ENCODE data around the gene CDK18. TPM values are rescaled to one million over a fixed set of nuclear protein-coding genes. Genes with fewer than 3 reads are reported as not detected.

Gene CDK18
- total and polyA plus RNA-seq, 4 donors, result 2.4 to 3.7 (median 3.1) TPM

DNA sequence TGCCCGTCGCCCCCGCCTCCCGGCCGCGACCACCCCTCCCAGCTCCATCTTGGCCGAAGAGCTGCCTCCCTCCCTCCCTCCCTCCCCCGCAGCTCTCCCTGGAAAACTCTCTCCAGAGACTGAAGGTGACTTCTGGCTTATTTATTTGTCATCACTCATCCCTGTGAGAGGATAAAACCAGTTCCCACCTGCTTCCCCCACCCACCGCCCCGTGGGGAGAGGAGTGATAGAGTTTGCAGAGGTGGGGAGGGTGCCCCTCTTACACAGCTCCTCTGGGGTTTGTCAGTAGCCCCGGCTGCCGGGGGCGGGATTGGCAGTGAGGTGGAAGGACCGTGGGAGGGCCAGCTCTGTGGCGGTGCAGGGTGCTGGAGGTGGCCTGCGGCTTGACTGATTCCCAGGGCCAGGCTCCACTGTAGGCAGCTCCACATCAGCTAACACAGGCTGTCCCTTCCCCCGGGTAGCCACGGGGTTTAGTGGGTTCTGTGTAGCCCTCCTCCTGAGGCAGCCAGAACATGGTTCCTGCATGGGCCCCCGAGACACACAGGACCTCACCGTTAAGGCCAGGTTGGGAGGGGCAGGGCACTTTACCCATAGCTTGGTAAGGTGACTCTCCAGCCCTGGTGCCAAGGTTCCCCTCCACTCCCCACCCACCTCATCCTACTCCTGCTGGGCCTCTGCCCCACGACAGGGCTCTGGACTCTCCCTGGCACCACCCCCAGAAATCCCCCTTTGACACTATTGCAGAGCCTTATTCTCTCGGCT lies 65.1 kb downstream of the CDK18 start:
- no peaks in the 10 kb centered on the region for H3K9me3 ChIP-seq (ENCODE audit: control insufficient read depth in 4 of 4, low read length in 3 of 4)
- no peak overlapping the region for H3K9ac ChIP-seq (ENCODE audit: low read depth in 1 of 2, low read length in 2 of 2)
- H3K27me3 ChIP-seq (ENCODE audit: control insufficient read depth in 4 of 4, insufficient read depth in 4 of 4, low read length in 3 of 4), result peaks cover 0 to 6% (median 2%) of the 10 kb centered on the region in 4 donors
- no peak overlapping the region for H3K27ac ChIP-seq (ENCODE audit: low read depth in 1 of 2, low read length in 2 of 2)
- TF ChIP-seq, protein P1, sequence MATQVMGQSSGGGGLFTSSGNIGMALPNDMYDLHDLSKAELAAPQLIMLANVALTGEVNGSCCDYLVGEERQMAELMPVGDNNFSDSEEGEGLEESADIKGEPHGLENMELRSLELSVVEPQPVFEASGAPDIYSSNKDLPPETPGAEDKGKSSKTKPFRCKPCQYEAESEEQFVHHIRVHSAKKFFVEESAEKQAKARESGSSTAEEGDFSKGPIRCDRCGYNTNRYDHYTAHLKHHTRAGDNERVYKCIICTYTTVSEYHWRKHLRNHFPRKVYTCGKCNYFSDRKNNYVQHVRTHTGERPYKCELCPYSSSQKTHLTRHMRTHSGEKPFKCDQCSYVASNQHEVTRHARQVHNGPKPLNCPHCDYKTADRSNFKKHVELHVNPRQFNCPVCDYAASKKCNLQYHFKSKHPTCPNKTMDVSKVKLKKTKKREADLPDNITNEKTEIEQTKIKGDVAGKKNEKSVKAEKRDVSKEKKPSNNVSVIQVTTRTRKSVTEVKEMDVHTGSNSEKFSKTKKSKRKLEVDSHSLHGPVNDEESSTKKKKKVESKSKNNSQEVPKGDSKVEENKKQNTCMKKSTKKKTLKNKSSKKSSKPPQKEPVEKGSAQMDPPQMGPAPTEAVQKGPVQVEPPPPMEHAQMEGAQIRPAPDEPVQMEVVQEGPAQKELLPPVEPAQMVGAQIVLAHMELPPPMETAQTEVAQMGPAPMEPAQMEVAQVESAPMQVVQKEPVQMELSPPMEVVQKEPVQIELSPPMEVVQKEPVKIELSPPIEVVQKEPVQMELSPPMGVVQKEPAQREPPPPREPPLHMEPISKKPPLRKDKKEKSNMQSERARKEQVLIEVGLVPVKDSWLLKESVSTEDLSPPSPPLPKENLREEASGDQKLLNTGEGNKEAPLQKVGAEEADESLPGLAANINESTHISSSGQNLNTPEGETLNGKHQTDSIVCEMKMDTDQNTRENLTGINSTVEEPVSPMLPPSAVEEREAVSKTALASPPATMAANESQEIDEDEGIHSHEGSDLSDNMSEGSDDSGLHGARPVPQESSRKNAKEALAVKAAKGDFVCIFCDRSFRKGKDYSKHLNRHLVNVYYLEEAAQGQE (IDR thresholded peaks at IDR 0.05), result no peak
- TF ChIP-seq SP1 (IDR thresholded peaks at IDR 0.05), result no peak
- no peak for TF ChIP-seq FOXA1 (IDR thresholded peaks at IDR 0.05)
- TF ChIP-seq RAD21 (IDR thresholded peaks at IDR 0.05), result no peak
- TF ChIP-seq HNF4G (IDR thresholded peaks at IDR 0.05), result no peak
- TF ChIP-seq FOXA2 (IDR thresholded peaks at IDR 0.05), result no peak
- no peak for TF ChIP-seq TAF1 (conservative IDR thresholded peaks at IDR 0.05)
- H3K36me3 ChIP-seq (ENCODE audit: control insufficient read depth in 4 of 4, insufficient read depth in 3 of 4, low read depth in 1 of 4, low read length in 3 of 4), result no peaks in the 10 kb centered on the region
- 23% methylated on average over 22 of the region's 22 CpGs for WGBS
- H3K4me1 ChIP-seq (ENCODE audit: control insufficient read depth in 4 of 4, insufficient read depth in 4 of 4, low read length in 3 of 4), result peaks cover 0 to 4% (median 1%) of the 10 kb centered on the region in 4 donors
- DNase-seq (ENCODE audit: low spot score), result no peak
- H3K4me3 ChIP-seq (ENCODE audit: low read depth in 1 of 3, low read length in 3 of 3), result no peak overlapping the region

DNA sequence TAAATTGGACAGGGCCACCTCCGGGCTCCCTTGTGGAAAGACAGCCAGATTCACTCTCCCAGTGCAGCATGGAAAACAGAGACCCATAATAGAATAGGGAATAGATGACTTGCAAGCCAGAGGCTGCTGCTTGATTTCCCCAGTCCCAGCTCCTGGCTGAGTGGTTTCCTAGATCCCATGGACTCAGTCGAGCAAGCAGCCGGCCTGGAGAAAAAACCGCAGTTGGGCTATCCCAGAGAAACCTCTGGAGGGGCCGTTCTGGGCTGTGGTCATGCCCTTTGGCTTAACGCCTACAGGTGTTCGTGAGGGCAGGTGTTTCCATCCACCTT lies 65.7 kb downstream of the CDK18 start:
- H3K9ac ChIP-seq (ENCODE audit: low read depth in 1 of 2, low read length in 2 of 2), result no peak overlapping the region
- H3K4me3 ChIP-seq (ENCODE audit: low read depth in 1 of 3, low read length in 3 of 3), result no peak overlapping the region
- peaks cover 0 to 4% (median 1%) of the 10 kb centered on the region in 4 donors for H3K4me1 ChIP-seq (ENCODE audit: control insufficient read depth in 4 of 4, insufficient read depth in 4 of 4, low read length in 3 of 4)
- no peaks in the 10 kb centered on the region for H3K9me3 ChIP-seq (ENCODE audit: control insufficient read depth in 4 of 4, low read length in 3 of 4)
- DNase-seq (ENCODE audit: low spot score), result no peak
- H3K27ac ChIP-seq (ENCODE audit: low read depth in 1 of 2, low read length in 2 of 2), result no peak overlapping the region
- H3K36me3 ChIP-seq (ENCODE audit: control insufficient read depth in 4 of 4, insufficient read depth in 3 of 4, low read depth in 1 of 4, low read length in 3 of 4), result no peaks in the 10 kb centered on the region
- WGBS, result 79% methylated on average over 7 of the region's 7 CpGs
- peaks cover 0 to 6% (median 2%) of the 10 kb centered on the region in 4 donors for H3K27me3 ChIP-seq (ENCODE audit: control insufficient read depth in 4 of 4, insufficient read depth in 4 of 4, low read length in 3 of 4)
- TF ChIP-seq, protein P2, sequence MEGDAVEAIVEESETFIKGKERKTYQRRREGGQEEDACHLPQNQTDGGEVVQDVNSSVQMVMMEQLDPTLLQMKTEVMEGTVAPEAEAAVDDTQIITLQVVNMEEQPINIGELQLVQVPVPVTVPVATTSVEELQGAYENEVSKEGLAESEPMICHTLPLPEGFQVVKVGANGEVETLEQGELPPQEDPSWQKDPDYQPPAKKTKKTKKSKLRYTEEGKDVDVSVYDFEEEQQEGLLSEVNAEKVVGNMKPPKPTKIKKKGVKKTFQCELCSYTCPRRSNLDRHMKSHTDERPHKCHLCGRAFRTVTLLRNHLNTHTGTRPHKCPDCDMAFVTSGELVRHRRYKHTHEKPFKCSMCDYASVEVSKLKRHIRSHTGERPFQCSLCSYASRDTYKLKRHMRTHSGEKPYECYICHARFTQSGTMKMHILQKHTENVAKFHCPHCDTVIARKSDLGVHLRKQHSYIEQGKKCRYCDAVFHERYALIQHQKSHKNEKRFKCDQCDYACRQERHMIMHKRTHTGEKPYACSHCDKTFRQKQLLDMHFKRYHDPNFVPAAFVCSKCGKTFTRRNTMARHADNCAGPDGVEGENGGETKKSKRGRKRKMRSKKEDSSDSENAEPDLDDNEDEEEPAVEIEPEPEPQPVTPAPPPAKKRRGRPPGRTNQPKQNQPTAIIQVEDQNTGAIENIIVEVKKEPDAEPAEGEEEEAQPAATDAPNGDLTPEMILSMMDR (IDR thresholded peaks at IDR 0.05; ENCODE audit: low read depth, low read length, missing input control), result no peak
- TF ChIP-seq SP1 (IDR thresholded peaks at IDR 0.05) (no peak), YY1 (IDR thresholded peaks at IDR 0.05) (no peak), HNF4G (IDR thresholded peaks at IDR 0.05) (no peak), RAD21 (IDR thresholded peaks at IDR 0.05) (no peak), HNF4A (conservative IDR thresholded peaks at IDR 0.05) (no peak), FOXA2 (IDR thresholded peaks at IDR 0.05) (no peak), EGR1 (IDR thresholded peaks at IDR 0.05; ENCODE audit: low read depth in 2 of 2) (no peak), GABPA (IDR thresholded peaks at IDR 0.05 in 1 of 2, conservative IDR thresholded peaks at IDR 0.05 in 1 of 2) (no peak), TAF1 (conservative IDR thresholded peaks at IDR 0.05) (no peak), RXRA (IDR thresholded peaks at IDR 0.05) (no peak)
- TF ChIP-seq, protein P3, sequence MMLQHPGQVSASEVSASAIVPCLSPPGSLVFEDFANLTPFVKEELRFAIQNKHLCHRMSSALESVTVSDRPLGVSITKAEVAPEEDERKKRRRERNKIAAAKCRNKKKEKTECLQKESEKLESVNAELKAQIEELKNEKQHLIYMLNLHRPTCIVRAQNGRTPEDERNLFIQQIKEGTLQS (IDR thresholded peaks at IDR 0.05), result no peak
- TF ChIP-seq, protein P1 (IDR thresholded peaks at IDR 0.05), result no peak
- TF ChIP-seq, protein P4, sequence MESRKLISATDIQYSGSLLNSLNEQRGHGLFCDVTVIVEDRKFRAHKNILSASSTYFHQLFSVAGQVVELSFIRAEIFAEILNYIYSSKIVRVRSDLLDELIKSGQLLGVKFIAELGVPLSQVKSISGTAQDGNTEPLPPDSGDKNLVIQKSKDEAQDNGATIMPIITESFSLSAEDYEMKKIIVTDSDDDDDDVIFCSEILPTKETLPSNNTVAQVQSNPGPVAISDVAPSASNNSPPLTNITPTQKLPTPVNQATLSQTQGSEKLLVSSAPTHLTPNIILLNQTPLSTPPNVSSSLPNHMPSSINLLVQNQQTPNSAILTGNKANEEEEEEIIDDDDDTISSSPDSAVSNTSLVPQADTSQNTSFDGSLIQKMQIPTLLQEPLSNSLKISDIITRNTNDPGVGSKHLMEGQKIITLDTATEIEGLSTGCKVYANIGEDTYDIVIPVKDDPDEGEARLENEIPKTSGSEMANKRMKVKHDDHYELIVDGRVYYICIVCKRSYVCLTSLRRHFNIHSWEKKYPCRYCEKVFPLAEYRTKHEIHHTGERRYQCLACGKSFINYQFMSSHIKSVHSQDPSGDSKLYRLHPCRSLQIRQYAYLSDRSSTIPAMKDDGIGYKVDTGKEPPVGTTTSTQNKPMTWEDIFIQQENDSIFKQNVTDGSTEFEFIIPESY (IDR thresholded peaks at IDR 0.05), result no peak
- TF ChIP-seq, protein P5, sequence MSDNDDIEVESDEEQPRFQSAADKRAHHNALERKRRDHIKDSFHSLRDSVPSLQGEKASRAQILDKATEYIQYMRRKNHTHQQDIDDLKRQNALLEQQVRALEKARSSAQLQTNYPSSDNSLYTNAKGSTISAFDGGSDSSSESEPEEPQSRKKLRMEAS (IDR thresholded peaks at IDR 0.05), result no peak
